ENCODE results near the gene PMS1. TPM values are rescaled to one million over a fixed set of nuclear protein-coding genes. Genes with fewer than 3 reads are reported as not detected.

Gene PMS1
- total RNA-seq, 1 donor from 2014 or later, result 47.3 TPM

GRCh38 chr2:189854940-189855339, 70.7 kb downstream of the PMS1 start:
- Mint-ChIP-seq H3K4me1 (ENCODE audit: unreplicated experiment) (no peaks in the 10 kb centered on the region), H3K4me3 (no peak overlapping the region), H3K36me3 (peaks cover 14% of the 10 kb centered on the region), H3K9me3 (no peaks in the 10 kb centered on the region), H3K27me3 (no peaks in the 10 kb centered on the region), H3K27ac (no peak overlapping the region)
- DNase-seq (ENCODE audit: extremely low spot score, unreplicated experiment), result no peak
- no peak for TF ChIP-seq CTCF (conservative IDR thresholded peaks at IDR 0.05)

GRCh38 chr2:189858291-189858690, 74.0 kb downstream of the PMS1 start:
- Mint-ChIP-seq H3K4me3 (no peak overlapping the region), H3K9me3 (no peaks in the 10 kb centered on the region), H3K4me1 (ENCODE audit: unreplicated experiment) (no peaks in the 10 kb centered on the region), H3K27ac (no peak overlapping the region), H3K27me3 (no peaks in the 10 kb centered on the region), H3K36me3 (peaks cover 28% of the 10 kb centered on the region)
- no peak for DNase-seq (ENCODE audit: extremely low spot score, unreplicated experiment)
- TF ChIP-seq CTCF (conservative IDR thresholded peaks at IDR 0.05), result no peak

GRCh38 chr2:189860161-189860560, 75.9 kb downstream of the PMS1 start:
- DNase-seq (ENCODE audit: extremely low spot score, unreplicated experiment), result no peak
- no peak overlapping the region for H3K4me3 Mint-ChIP-seq
- no peak for TF ChIP-seq CTCF (conservative IDR thresholded peaks at IDR 0.05)
- no peaks in the 10 kb centered on the region for H3K4me1 Mint-ChIP-seq (ENCODE audit: unreplicated experiment)
- H3K36me3 Mint-ChIP-seq, result peaks cover 24% of the 10 kb centered on the region
- no peaks in the 10 kb centered on the region for H3K9me3 Mint-ChIP-seq
- H3K27me3 Mint-ChIP-seq, result no peaks in the 10 kb centered on the region
- H3K27ac Mint-ChIP-seq, result no peak overlapping the region

- no peak for DNase-seq (ENCODE audit: extremely low spot score, unreplicated experiment)
- Mint-ChIP-seq H3K36me3 (peaks cover 19% of the 10 kb centered on the region), H3K4me3 (no peak overlapping the region), H3K9me3 (no peaks in the 10 kb centered on the region), H3K27ac (no peak overlapping the region), H3K4me1 (ENCODE audit: unreplicated experiment) (no peaks in the 10 kb centered on the region), H3K27me3 (no peaks in the 10 kb centered on the region)
- TF ChIP-seq CTCF (conservative IDR thresholded peaks at IDR 0.05), result no peak
Observed at GRCh38 chr2:189862751-189863150, 78.5 kb downstream of the PMS1 start.

- Mint-ChIP-seq H3K4me1 (ENCODE audit: unreplicated experiment) (no peaks in the 10 kb centered on the region), H3K4me3 (no peak overlapping the region), H3K36me3 (peaks cover 10% of the 10 kb centered on the region), H3K9me3 (no peaks in the 10 kb centered on the region), H3K27ac (no peak overlapping the region), H3K27me3 (no peaks in the 10 kb centered on the region)
- no peak for DNase-seq (ENCODE audit: extremely low spot score, unreplicated experiment)
- TF ChIP-seq CTCF (conservative IDR thresholded peaks at IDR 0.05), result no peak
Observed at GRCh38 chr2:189865826-189866225, 81.6 kb downstream of the PMS1 start.

GRCh38 chr2:189866296-189866695, 82.0 kb downstream of the PMS1 start:
- Mint-ChIP-seq H3K36me3 (peaks cover 11% of the 10 kb centered on the region), H3K4me1 (ENCODE audit: unreplicated experiment) (no peaks in the 10 kb centered on the region), H3K27me3 (no peaks in the 10 kb centered on the region), H3K4me3 (no peak overlapping the region), H3K9me3 (no peaks in the 10 kb centered on the region), H3K27ac (no peak overlapping the region)
- TF ChIP-seq CTCF (conservative IDR thresholded peaks at IDR 0.05), result no peak
- DNase-seq (ENCODE audit: extremely low spot score, unreplicated experiment), result no peak
